NCI-H446 (cell line): ENCODE measurements around the gene CPVL.

Source experiments
- DNase-seq, 2 experiments: peaks; one replicate each; lab custom pipeline; 2025; lab: John Stamatoyannopoulos, UW

Gene CPVL

GRCh38 chr7:29003703-29004102 lies 142.6 kb downstream of the CPVL start:
- no peak for DNase-seq

GRCh38 chr7:29000717-29001076 lies 145.6 kb downstream of the CPVL start:
- DNase-seq, result no peak

- DNase-seq, result no peak
These were observed 146.2 kb downstream of the CPVL start for GRCh38 chr7:28999895-29000716.

- no peak for DNase-seq
These were observed 146.9 kb downstream of the CPVL start for GRCh38 chr7:28999427-28999826.

GRCh38 chr7:28998105-28998504 lies 148.2 kb downstream of the CPVL start:
- DNase-seq, result no peak

GRCh38 chr7:28996836-28997235 lies 149.5 kb downstream of the CPVL start:
- no peak for DNase-seq

GRCh38 chr7:28993371-28993770 lies 153.0 kb downstream of the CPVL start:
- DNase-seq, result no peak

- DNase-seq, result no peak
These were observed 153.5 kb downstream of the CPVL start for GRCh38 chr7:28992798-28993197.

- peak in 1 of 2 experiments; percentile 6 for DNase-seq
These were observed 156.0 kb downstream of the CPVL start for GRCh38 chr7:28990200-28990960.

- no peak for DNase-seq
These were observed 156.9 kb downstream of the CPVL start for GRCh38 chr7:28989211-28989980.

- DNase-seq, result no peak
These were observed 157.5 kb downstream of the CPVL start for GRCh38 chr7:28988810-28989209.

GRCh38 chr7:28988091-28988490 lies 158.2 kb downstream of the CPVL start:
- DNase-seq, result no peak

- DNase-seq, result no peak
These were observed 159.6 kb downstream of the CPVL start for GRCh38 chr7:28986765-28987110.

- DNase-seq, result no peak
These were observed 160.1 kb downstream of the CPVL start for GRCh38 chr7:28986028-28986764.

GRCh38 chr7:28984631-28985030 lies 161.7 kb downstream of the CPVL start:
- no peak for DNase-seq

- no peak for DNase-seq
These were observed 162.1 kb downstream of the CPVL start for GRCh38 chr7:28984217-28984616.

GRCh38 chr7:28983396-28984190 lies 162.7 kb downstream of the CPVL start:
- DNase-seq, result no peak

- no peak for DNase-seq
These were observed 165.2 kb downstream of the CPVL start for GRCh38 chr7:28981161-28981465.

- no peak for DNase-seq
These were observed 165.7 kb downstream of the CPVL start for GRCh38 chr7:28980451-28981160.

- no peak for DNase-seq
These were observed 166.6 kb downstream of the CPVL start for GRCh38 chr7:28979776-28980175.

GRCh38 chr7:28977881-28978280 lies 168.5 kb downstream of the CPVL start:
- no peak for DNase-seq
